Sigmoid colon (tissue), 4 donors: ENCODE results near the gene DNA2.

Source experiments
- EP300 ChIP-seq, 4 donors: sonication (generic); formaldehyde crosslinking; IDR thresholded peaks; one replicate each; pipeline ENCODE4 v1.6.1; 2017; ENCODE audit warnings: antibody characterized with exemption in 4 of 4
- POLR2A ChIP-seq, 2 donors: fragments of 450-650 bp; IDR thresholded peaks; one replicate each; pipeline ENCODE4 v1.6.1; 2016; ENCODE audit warnings: antibody characterized with exemption in 2 of 2, mild to moderate bottlenecking in 2 of 2, moderate library complexity in 2 of 2

- TF ChIP-seq POLR2A (IDR thresholded peaks at IDR 0.05) (no peak), EP300 (IDR thresholded peaks at IDR 0.05) (no peak)
Observed at GRCh38 chr10:68471586-68472408, at the start of gene DNA2.
